K562 (cell line): Measurements from ENCODE around the gene HNRNPA2B1. TPM values are rescaled to one million over a fixed set of nuclear protein-coding genes. Genes with fewer than 3 reads are reported as not detected.

Source experiments
- ATAC-seq: fragments of 200-7000 bp; cut with Tn5 transposase; 3 replicates; pipeline ENCODE4 v1.9.1; 2020; ENCODE audit warnings: moderate library complexity
- BruUV-seq: library from RNA; stranded (reverse); fragments of 400-500 nt; replicated peaks from 2 replicates; lab custom pipeline; 2021; lab: Mats Ljungman, UMichigan
- CTCF ChIA-PET: fragments of 300-600 bp; formaldehyde crosslinking; extraction: SDS; loops from one replicate; lab custom pipeline; 2021; ENCODE audit warnings: low intra/inter-chr PET ratio; lab: Yijun Ruan, JAX
- POLR2A ChIA-PET: fragments of 300-600, 350-650 bp; sonication (Branson Sonifier 250); formaldehyde crosslinking; extraction: SDS; loops from one replicate; lab custom pipeline; 2021; ENCODE audit warnings: antibody characterized with exemption, inconsistent platforms; lab: Yijun Ruan, JAX
- DNase-seq, 4 experiments: peaks; one replicate each; pipeline versions ENCODE4 v3.0.0 to v3.0.0-alpha.2; 2011 to 2018; ENCODE audit warnings: low spot score in 3 of 4, mixed read lengths in 3 of 4; ENCODE audit errors: extremely low read depth in 1 of 4
- FAIRE-seq: peaks from 2 replicates; lab custom pipeline; 2011; peaks lifted over from hg19 to GRCh38; lab: Jason Lieb, UNC
- H2AFZ ChIP-seq: 2 replicates; pipeline ENCODE4 v1.6.0; 2011; ENCODE audit warnings: low read depth, low read length, control low read depth, inconsistent platforms
- H3K27ac ChIP-seq: fragments of 200-600 bp; 3 replicates; pipeline ENCODE4 v1.8.0; 2011; ENCODE audit warnings: low read depth, mild to moderate bottlenecking, control low read depth, inconsistent platforms, low read length, moderate library complexity, mixed read lengths; ENCODE audit errors: extremely low read depth
- H3K27me3 ChIP-seq, 2 experiments: fragments of 300-600 bp in 1 of 2; 2 replicates in 1 of 2; 3 replicates in 1 of 2; pipeline versions ENCODE4 v1.6.0 to v1.8.0; 2011; ENCODE audit warnings: inconsistent platforms in 2 of 2, low read length in 2 of 2, mild to moderate bottlenecking in 1 of 2, mixed read lengths in 1 of 2, moderate library complexity in 1 of 2; ENCODE audit not compliant: control insufficient read depth in 2 of 2, insufficient read depth in 2 of 2
- H3K36me3 ChIP-seq: fragments of 300-600 bp; 3 replicates; pipeline ENCODE4 v1.8.0; 2011; ENCODE audit warnings: mild to moderate bottlenecking, low read length, inconsistent platforms; ENCODE audit not compliant: control insufficient read depth, insufficient read depth
- H3K4me1 ChIP-seq, 2 experiments: fragments of 200-600 bp in 1 of 2; replicated peaks in 1 of 2; 2 replicates in 1 of 2; 3 replicates in 1 of 2; pipeline versions ENCODE4 v1.5.1 to v1.8.0; 2011; ENCODE audit warnings: inconsistent platforms in 2 of 2, low read length in 2 of 2, mild to moderate bottlenecking in 1 of 2, mixed read lengths in 1 of 2, moderate library complexity in 1 of 2; ENCODE audit not compliant: control insufficient read depth in 2 of 2, insufficient read depth in 2 of 2
- H3K4me2 ChIP-seq: 2 replicates; pipeline ENCODE4 v1.6.1; 2011; ENCODE audit warnings: low read length, control low read depth, inconsistent platforms, mixed read lengths; ENCODE audit not compliant: insufficient read depth
- H3K4me3 ChIP-seq: fragments of 200-600 bp; sonication (generic), shearing (Covaris generic); 2 replicates; pipeline ENCODE4 v1.5.1; 2016; ENCODE audit warnings: control low read depth, inconsistent platforms
- H3K79me2 ChIP-seq: fragments of 200-600 bp; 3 replicates; pipeline ENCODE4 v1.8.0; 2011; ENCODE audit warnings: low read length, inconsistent platforms; ENCODE audit not compliant: control insufficient read depth, insufficient read depth
- H3K9ac ChIP-seq, 2 experiments: 2 replicates each; pipeline versions ENCODE4 v1.6.0 to v1.6.1; 2011; ENCODE audit warnings: low read depth in 2 of 2, low read length in 2 of 2, control low read depth in 1 of 2, inconsistent platforms in 1 of 2, mild to moderate bottlenecking in 1 of 2, mixed read lengths in 1 of 2; ENCODE audit not compliant: insufficient read depth in 1 of 2
- H3K9me1 ChIP-seq: one replicate; pipeline ENCODE4 v1.6.0; 2011; ENCODE audit warnings: inconsistent platforms, mild to moderate bottlenecking, low read length, moderate library complexity; ENCODE audit not compliant: control insufficient read depth, insufficient read depth
- H3K9me3 ChIP-seq: replicated peaks from 2 replicates; pipeline ENCODE4 v1.5.1; 2011; ENCODE audit warnings: low read depth, low read length, inconsistent platforms; ENCODE audit not compliant: control insufficient read depth, insufficient read depth
- H4K20me1 ChIP-seq: replicated peaks from 2 replicates; pipeline ENCODE4 v1.6.1; 2011; ENCODE audit warnings: low read length, inconsistent platforms, mixed read lengths; ENCODE audit not compliant: control insufficient read depth, insufficient read depth
- FOXP1 ChIP-seq: sonication (generic); formaldehyde crosslinking; IDR thresholded peaks from 2 replicates; pipeline ENCODE4 v1.8.0; 2022; ENCODE audit warnings: mild to moderate bottlenecking, missing genetic modification reagents
- KAT7 ChIP-seq: sonication (generic); formaldehyde crosslinking; IDR thresholded peaks from 2 replicates; pipeline ENCODE4 v1.8.0; 2022; ENCODE audit warnings: missing genetic modification reagents, mild to moderate bottlenecking, borderline replicate concordance
- KDM5B ChIP-seq: fragments of 200-600 bp; sonication (generic); IDR thresholded peaks from 2 replicates; pipeline ENCODE4 v1.6.1; 2012; ENCODE audit warnings: low read depth, mild to moderate bottlenecking, moderate library complexity, low read length, control low read depth, inconsistent platforms; ENCODE audit not compliant: insufficient replicate concordance
- KLF13 ChIP-seq: fragments of 450-650 bp; IDR thresholded peaks from 2 replicates; pipeline ENCODE4 v1.6.1; 2016; ENCODE audit warnings: missing genetic modification characterization, low read depth, mild to moderate bottlenecking, missing compliant biosample characterization, moderate library complexity, borderline replicate concordance
- MEF2A ChIP-seq: IDR thresholded peaks from 2 replicates; pipeline ENCODE4 v1.6.1; 2011; ENCODE audit warnings: low read depth, mild to moderate bottlenecking, low read length, moderate library complexity; ENCODE audit not compliant: control insufficient read depth
- MNT ChIP-seq, 2 experiments: fragments of 450-650 bp; conservative IDR thresholded peaks; 2 replicates each; pipeline ENCODE4 v1.6.1; 2017; ENCODE audit warnings: mild to moderate bottlenecking in 2 of 2, moderate library complexity in 2 of 2
- PCBP1 ChIP-seq: fragments of 200-400 bp; formaldehyde crosslinking; IDR thresholded peaks from 2 replicates; pipeline ENCODE4 v1.6.1; 2018; ENCODE audit warnings: mild to moderate bottlenecking, low read depth, low read length; ENCODE audit not compliant: poor library complexity, severe bottlenecking
- POLR2G ChIP-seq: fragments of 200-400 bp; formaldehyde crosslinking; IDR thresholded peaks from 2 replicates; pipeline ENCODE4 v1.6.1; 2017; ENCODE audit warnings: low read depth, mild to moderate bottlenecking, antibody characterized with exemption, low read length, moderate library complexity
- RBFOX2 ChIP-seq: fragments of 200-400 bp; formaldehyde crosslinking; IDR thresholded peaks from 2 replicates; pipeline ENCODE4 v1.6.1; 2017; ENCODE audit warnings: low read depth, mild to moderate bottlenecking, low read length, moderate library complexity
- SAP30 ChIP-seq: fragments of 200-600 bp; sonication (generic); IDR thresholded peaks from 2 replicates; pipeline ENCODE4 v1.6.1; 2012; ENCODE audit warnings: borderline replicate concordance, low read depth, mild to moderate bottlenecking, moderate library complexity, low read length, control low read depth, inconsistent platforms; ENCODE audit not compliant: insufficient read depth, poor library complexity, severe bottlenecking
- SP1 ChIP-seq: sonication (generic); formaldehyde crosslinking; IDR thresholded peaks from 2 replicates; pipeline ENCODE4 v1.8.1; 2022; ENCODE audit warnings: mild to moderate bottlenecking, missing genetic modification reagents
- SRSF3 ChIP-seq: fragments of 200-400 bp; formaldehyde crosslinking; IDR thresholded peaks from 2 replicates; pipeline ENCODE4 v1.6.1; 2016; ENCODE audit warnings: mild to moderate bottlenecking, low read length, moderate library complexity; ENCODE audit not compliant: insufficient read depth
- TEAD1 ChIP-seq, 2 experiments: fragments of 450-650 bp in 1 of 2; sonication (generic) in 1 of 2; formaldehyde crosslinking; IDR thresholded peaks; 2 replicates each; pipeline versions ENCODE4 v1.4.0 to v1.8.0; 2020 to 2022; ENCODE audit warnings: mild to moderate bottlenecking in 2 of 2, missing genetic modification reagents in 1 of 2
- ZFX ChIP-seq: sonication (generic); formaldehyde crosslinking; IDR thresholded peaks from 2 replicates; pipeline ENCODE4 v1.8.0; 2022; ENCODE audit warnings: mild to moderate bottlenecking, missing genetic modification reagents, moderate library complexity
- ZZZ3 ChIP-seq: fragments of 450-650 bp; IDR thresholded peaks from 2 replicates; pipeline ENCODE4 v1.6.1; 2016; ENCODE audit warnings: antibody characterized with exemption, mild to moderate bottlenecking, moderate library complexity
- WGBS: fragments of 100-300 bp; shearing (Covaris generic); methylation state at CpG from one replicate; pipeline ENCODE4 v1.1.6; 2016; ENCODE audit warnings: low coverage, mixed read lengths; ENCODE audit not compliant: insufficient coverage; ENCODE audit errors: missing lambda C conversion rate; 5-methylcytosine and 5-hydroxymethylcytosine counted together
- in situ Hi-C: fragments of 300-500 bp; cut with MboI; formaldehyde crosslinking; loops from 4 replicates; pipeline ENCODE4 v1.15.0; 2018; ENCODE audit warnings: inconsistent platforms, mixed read lengths
- intact Hi-C: fragments of 100-400 bp; cut with micrococcal nuclease; formaldehyde crosslinking; loops from 2 replicates; pipeline ENCODE4 v1.14.2; 2022
- polyA plus RNA-seq, 8 experiments: library from polyadenylated mRNA; depleted of rRNA in 4 of 8; stranded (reverse) in 5 of 8; unstranded in 3 of 8; fragments of >200 nt; fragmentation: Nextera tagmentation in 2 of 8; fragmentation: Illumina TruSeq in 1 of 8; extraction: Ambion mirVana in 2 of 8; extraction: Trizol in 1 of 8; gene quantifications; 2 replicates each; pipeline versions ENCODE4 v1.2.1 to v1.2.3, GENCODE V29; 2011 to 2014; ENCODE audit warnings: inconsistent platforms in 1 of 8, missing spikeins in 1 of 8
- total RNA-seq, 7 experiments: library from RNA; depleted of rRNA in 6 of 7; stranded (reverse); fragments of >200 nt in 6 of 7; fragmentation: Illumina TruSeq in 2 of 7; extraction: Trizol in 2 of 7; gene quantifications; 2 replicates each; pipeline versions ENCODE4 v1.2.1 to v1.2.3, GENCODE V29; 2011 to 2021; ENCODE audit warnings: low replicate concordance in 1 of 7

Gene HNRNPA2B1
- total and polyA plus RNA-seq, 9 of the 15 experiments (the other 6 are each of a cell fraction or from before 2014, with no cell fraction given): 630 to 1,989 (median 865) TPM

DNA sequence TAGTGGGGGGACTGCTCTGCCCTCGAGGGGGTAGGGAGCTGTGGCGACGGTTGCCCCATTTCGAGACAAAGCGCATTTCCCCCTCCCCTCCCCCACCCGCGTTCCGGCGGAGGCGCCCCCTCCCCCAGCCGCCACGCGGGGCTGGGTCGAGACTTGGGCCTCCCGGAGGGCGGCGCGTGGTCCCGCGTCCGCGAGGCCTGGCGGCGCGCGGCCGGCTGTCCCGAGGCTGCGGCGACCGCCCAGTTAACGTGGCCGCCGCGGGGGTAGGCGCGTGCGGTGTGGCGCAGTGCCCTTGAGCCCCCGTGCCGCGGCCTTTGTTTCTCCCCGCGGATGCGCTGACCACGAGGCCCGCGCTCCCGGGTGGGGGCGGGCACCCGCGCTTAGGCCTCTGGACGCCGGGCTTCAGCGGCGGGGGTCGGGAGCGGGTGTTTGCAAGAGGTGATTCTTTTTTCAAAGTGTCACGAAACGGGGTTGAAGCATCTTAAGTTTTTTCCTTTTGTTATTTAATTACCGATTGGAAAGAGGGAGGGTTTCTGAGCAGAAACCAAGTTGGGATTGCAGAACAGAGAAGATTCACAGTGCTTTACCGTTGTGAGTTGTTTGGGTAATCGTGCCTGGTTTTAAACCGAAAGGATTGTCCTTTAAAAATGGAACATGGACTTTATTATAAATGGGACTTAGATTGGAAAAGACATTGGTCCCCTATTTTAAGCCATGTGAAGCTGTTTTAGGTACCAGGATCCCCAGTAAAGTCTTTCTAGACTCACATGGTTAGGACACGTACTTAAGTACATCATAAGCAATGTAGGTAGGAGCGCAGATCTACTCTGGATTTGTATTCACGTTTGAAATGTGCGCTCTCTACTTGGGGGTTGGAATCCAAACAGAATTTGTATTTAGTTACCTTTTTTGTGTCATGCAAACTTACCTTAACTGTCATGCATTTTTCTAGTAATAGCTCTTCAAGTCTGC lies 1.8 kb upstream of the HNRNPA2B1 start:
- H3K79me2 ChIP-seq: peaks cover 93% of the 10 kb centered on the region
- in situ Hi-C loops: no loop called here
- WGBS: 0% methylated on average over 10 of the region's 68 CpGs
- ChIA-PET POLR2A (interaction anchor here (0.6 to 5.1 kb wide), 12 partner anchors 10 to 229 kb away, joined by 3 to 61 read pairs (median 5); no protein-coding TSS in a partner anchor), CTCF (interaction anchor here (0.6 kb wide), 1 partner anchor 163 kb away, joined by 4 read pairs; no protein-coding TSS in a partner anchor)
- peak overlapping the region; percentile 97 for H3K27ac ChIP-seq
- H4K20me1 ChIP-seq: peaks cover 35% of the 10 kb centered on the region
- no peak overlapping the region for H2AFZ ChIP-seq
- peak overlapping the region; percentile 99 for H3K9ac ChIP-seq
- BruUV-seq: no TSS peak
- ATAC-seq: peak; percentile 24
- H3K4me2 ChIP-seq: peak overlapping the region; percentile 82
- peaks cover 5% of the 10 kb centered on the region for H3K9me1 ChIP-seq
- H3K27me3 ChIP-seq: no peaks in the 10 kb centered on the region
- DNase-seq: peak; percentile 68 to 78 (median 73)
- intact Hi-C loops: loop anchor here (5.0 to 10.0 kb wide), 3 partner anchors 110 to 308 kb away; no protein-coding TSS in a partner anchor
- H3K4me1 ChIP-seq: peaks cover 0 to 12% of the 10 kb centered on the region in 2 experiments; a peak in 2 of 5 replicates
- peaks cover 70% of the 10 kb centered on the region for H3K36me3 ChIP-seq
- no peak for FAIRE-seq
- H3K9me3 ChIP-seq: no peaks in the 10 kb centered on the region
- peak overlapping the region; percentile 76 for H3K4me3 ChIP-seq
- TF ChIP-seq FOXP1 (CRISPR knock-in tag): peak; percentile 62; the same call in 1 of the 2 replicates
- TF ChIP-seq KDM5B: peak; percentile 29
- TF ChIP-seq PCBP1: peak; percentile 16
- TF ChIP-seq KLF13 (tag): peak; percentile 37; the same call in 1 of the 2 replicates
- peak; percentile 87 for TF ChIP-seq RBFOX2
- peak; percentile 67 for TF ChIP-seq ZFX (CRISPR knock-in tag)
- no peak for TF ChIP-seq MEF2A
- TF ChIP-seq SRSF3: peak; percentile 8; the same call in 1 of the 2 replicates
- TF ChIP-seq SAP30: peak; percentile 19
- peak; percentile 45; the same call in 1 of the 2 replicates for TF ChIP-seq SP1 (CRISPR knock-in tag)
- peak in 1 of 2 experiments; percentile 27; a peak in 1 of 4 replicates for TF ChIP-seq TEAD1 (CRISPR knock-in tag; IDR thresholded peaks at IDR 0.05)
- TF ChIP-seq ZZZ3: no peak
- peak; percentile 79 for TF ChIP-seq POLR2G
- TF ChIP-seq MNT (conservative IDR thresholded peaks at IDR 0.05): 0 out of 4 replicates have a peak, but pooled peaks of 1 of the 2 experiments have one; percentile 55
- TF ChIP-seq KAT7 (CRISPR knock-in tag): peak; percentile 36; the same call in 1 of the 2 replicates
